Suprapubic skin (tissue), 3 donors: ENCODE data around the gene VGF.

Experiments used
- POLR2A ChIP-seq, 2 donors: fragments of 450-650 bp; IDR thresholded peaks; one replicate each; pipeline ENCODE4 v1.6.1; 2017; ENCODE audit warnings: antibody characterized with exemption in 2 of 2, mild to moderate bottlenecking in 2 of 2, moderate library complexity in 2 of 2
- TF ChIP-seq, protein P1 (sequence below), 2 donors: fragments of 200-600 bp in 1 of 2; fragments of 450-650 bp in 1 of 2; sonication (generic) in 1 of 2; IDR thresholded peaks; one replicate each; pipeline ENCODE4 v1.5.1; 2016 to 2019; ENCODE audit warnings: antibody characterized with exemption in 2 of 2, mild to moderate bottlenecking in 1 of 2, moderate library complexity in 1 of 2

DNA sequence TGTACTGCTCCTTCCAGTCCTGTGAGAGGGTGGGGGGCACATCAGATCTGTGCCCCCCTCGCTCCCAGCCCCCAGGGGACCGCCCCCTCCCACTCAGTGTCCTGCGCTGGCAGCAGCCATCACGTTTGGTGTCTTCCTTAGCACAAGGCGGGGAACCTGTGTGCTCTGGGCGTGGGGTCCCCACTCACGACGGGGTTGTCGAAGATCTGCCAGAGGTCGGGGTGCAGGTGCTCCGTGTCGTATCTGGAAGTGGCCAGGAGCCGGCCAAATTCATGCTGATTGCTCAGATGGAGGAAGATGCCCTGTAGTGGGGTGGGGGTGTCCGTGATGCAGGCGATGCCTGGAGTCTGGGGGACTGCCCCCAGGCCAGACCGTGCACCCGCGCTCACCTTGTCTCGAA lies 44.8 kb upstream of the VGF start:
- TF ChIP-seq, protein P1, sequence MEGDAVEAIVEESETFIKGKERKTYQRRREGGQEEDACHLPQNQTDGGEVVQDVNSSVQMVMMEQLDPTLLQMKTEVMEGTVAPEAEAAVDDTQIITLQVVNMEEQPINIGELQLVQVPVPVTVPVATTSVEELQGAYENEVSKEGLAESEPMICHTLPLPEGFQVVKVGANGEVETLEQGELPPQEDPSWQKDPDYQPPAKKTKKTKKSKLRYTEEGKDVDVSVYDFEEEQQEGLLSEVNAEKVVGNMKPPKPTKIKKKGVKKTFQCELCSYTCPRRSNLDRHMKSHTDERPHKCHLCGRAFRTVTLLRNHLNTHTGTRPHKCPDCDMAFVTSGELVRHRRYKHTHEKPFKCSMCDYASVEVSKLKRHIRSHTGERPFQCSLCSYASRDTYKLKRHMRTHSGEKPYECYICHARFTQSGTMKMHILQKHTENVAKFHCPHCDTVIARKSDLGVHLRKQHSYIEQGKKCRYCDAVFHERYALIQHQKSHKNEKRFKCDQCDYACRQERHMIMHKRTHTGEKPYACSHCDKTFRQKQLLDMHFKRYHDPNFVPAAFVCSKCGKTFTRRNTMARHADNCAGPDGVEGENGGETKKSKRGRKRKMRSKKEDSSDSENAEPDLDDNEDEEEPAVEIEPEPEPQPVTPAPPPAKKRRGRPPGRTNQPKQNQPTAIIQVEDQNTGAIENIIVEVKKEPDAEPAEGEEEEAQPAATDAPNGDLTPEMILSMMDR (IDR thresholded peaks at IDR 0.05) = no peak
- no peak for TF ChIP-seq POLR2A (IDR thresholded peaks at IDR 0.05)
